ENCODE data around the gene ACTL8.

- TF ChIP-seq POLR2A (IDR thresholded peaks at IDR 0.05; ENCODE audit: low read depth, low read length) = no peak
- no peak for TF ChIP-seq POLR2AphosphoS5 (IDR thresholded peaks at IDR 0.05; ENCODE audit: low read depth, low read length)
- no peak for TF ChIP-seq TAF1 (IDR thresholded peaks at IDR 0.05; ENCODE audit: borderline replicate concordance, low read depth, low read length)
Measured at GRCh38 chr1:17757426-17757825, 2.3 kb downstream of the ACTL8 start.
